Inflammatory macrophage treated with lipopolysaccharide for 4 hours (primary cell): ENCODE results near the gene SH3BGRL2.

Experiments
- DNase-seq: peaks from one replicate; pipeline ENCODE4 v3.0.0-alpha.2; 2020

Gene SH3BGRL2

GRCh38 chr6:79630883-79631692 is at the start of gene SH3BGRL2:
Gene SH3BGRL2, plus strand, starts transcription at chr6:79631329. Its CDS starts 133 bp downstream, at chr6:79631462.
- peak; percentile 33 for DNase-seq

GRCh38 chr6:79584332-79584731 is 46.8 kb upstream of the SH3BGRL2 start:
- DNase-seq = no peak

GRCh38 chr6:79586548-79586947 is 44.6 kb upstream of the SH3BGRL2 start:
- no peak for DNase-seq

- no peak for DNase-seq
These were observed 41.4 kb upstream of the SH3BGRL2 start for GRCh38 chr6:79589701-79590100.

- DNase-seq = no peak
These were observed 34.0 kb upstream of the SH3BGRL2 start for GRCh38 chr6:79597155-79597554.

- no peak for DNase-seq
These were observed 33.1 kb upstream of the SH3BGRL2 start for GRCh38 chr6:79598012-79598411.

- no peak for DNase-seq
These were observed 31.3 kb upstream of the SH3BGRL2 start for GRCh38 chr6:79599725-79600259.

GRCh38 chr6:79600313-79600712 is 30.8 kb upstream of the SH3BGRL2 start:
- no peak for DNase-seq

- DNase-seq = no peak
These were observed 30.1 kb upstream of the SH3BGRL2 start for GRCh38 chr6:79600812-79601609.

GRCh38 chr6:79602859-79603258 is 28.3 kb upstream of the SH3BGRL2 start:
- no peak for DNase-seq

- DNase-seq = no peak
These were observed 26.5 kb upstream of the SH3BGRL2 start for GRCh38 chr6:79604583-79605037.

GRCh38 chr6:79605061-79605460 is 26.1 kb upstream of the SH3BGRL2 start:
- DNase-seq = no peak

GRCh38 chr6:79605968-79606764 is 25.0 kb upstream of the SH3BGRL2 start:
- DNase-seq = no peak

GRCh38 chr6:79607000-79607399 is 24.1 kb upstream of the SH3BGRL2 start:
- DNase-seq = no peak

GRCh38 chr6:79608334-79609224 is 22.6 kb upstream of the SH3BGRL2 start:
- DNase-seq = no peak

GRCh38 chr6:79609225-79609595 is 21.9 kb upstream of the SH3BGRL2 start:
- DNase-seq = no peak

GRCh38 chr6:79610306-79611009 is 20.7 kb upstream of the SH3BGRL2 start:
- DNase-seq = no peak

GRCh38 chr6:79612457-79612856 is 18.7 kb upstream of the SH3BGRL2 start:
- DNase-seq = no peak

- DNase-seq = no peak
These were observed 18.2 kb upstream of the SH3BGRL2 start for GRCh38 chr6:79612918-79613317.

GRCh38 chr6:79613912-79614311 is 17.2 kb upstream of the SH3BGRL2 start:
- DNase-seq = no peak
